Gastrocnemius medialis (tissue), 4 donors: ENCODE data around the gene PRDM2. TPM values are rescaled to one million over a fixed set of nuclear protein-coding genes. Genes with fewer than 3 reads are reported as not detected.

Experiments used
- ATAC-seq, 2 donors: fragments of 150-250 bp; one replicate each; pipeline ENCODE4 v1.9.1; 2016
- DNase-seq, 2 donors: peaks; one replicate each; pipeline ENCODE4 v3.0.0-alpha.2; 2019
- H3K27ac ChIP-seq, 4 donors: fragments of 200-600 bp; sonication (generic); 1 replicate in 1 of 4; 2 replicates in 3 of 4; pipeline ENCODE4 v1.5.1; 2016 to 2018; ENCODE audit warnings: mild to moderate bottlenecking in 2 of 4, moderate library complexity in 1 of 4
- H3K27me3 ChIP-seq, 3 donors: fragments of 200-600 bp; sonication (generic) in 2 of 3; 1 replicate in 1 of 3; 2 replicates in 2 of 3; pipeline versions ENCODE4 v1.5.1 to v1.6.0; 2016 to 2019; ENCODE audit warnings: mild to moderate bottlenecking in 1 of 3, moderate library complexity in 1 of 3
- H3K36me3 ChIP-seq, 2 donors: fragments of 200-600 bp; sonication (generic) in 1 of 2; one replicate each; pipeline ENCODE4 v1.5.1; 2017 to 2018
- H3K4me1 ChIP-seq, 2 donors: fragments of 200-600 bp; sonication (generic) in 1 of 2; one replicate each; pipeline ENCODE4 v1.5.1; 2016 to 2017; ENCODE audit warnings: mild to moderate bottlenecking in 2 of 2
- H3K4me3 ChIP-seq, 4 donors: fragments of 200-600 bp; sonication (generic) in 3 of 4; 1 replicate in 1 of 4; 2 replicates in 3 of 4; pipeline ENCODE4 v1.5.1; 2016 to 2019; ENCODE audit warnings: mild to moderate bottlenecking in 2 of 4
- H3K9me3 ChIP-seq, 3 donors: fragments of 200-600 bp; sonication (generic) in 2 of 3; 1 replicate in 1 of 3; 2 replicates in 2 of 3; pipeline ENCODE4 v1.5.1; 2016 to 2019
- POLR2A ChIP-seq, 2 donors: fragments of 450-650 bp; IDR thresholded peaks; one replicate each; pipeline ENCODE4 v1.6.1; 2017; ENCODE audit warnings: antibody characterized with exemption in 2 of 2, mild to moderate bottlenecking in 2 of 2, moderate library complexity in 2 of 2
- in situ Hi-C, 4 donors: fragments of 200-750 bp; cut with MboI; loops; one replicate each; pipeline versions ENCODE4 v1.15.0 to v1.8.0; 2017; ENCODE audit warnings: low sequenced_read_pairs in 4 of 4
- intact Hi-C: fragments of 100-400 bp; cut with DNase I; formaldehyde crosslinking; loops from one replicate; pipeline ENCODE4 v1.15.1; 2023; ENCODE audit warnings: low total_unique reads
- total RNA-seq, 4 donors: library from RNA; depleted of rRNA; stranded (reverse); fragments of >200 nt; gene quantifications; one replicate each; pipeline versions ENCODE4 v1.1.0 to v1.2.3, GENCODE V29; 2016
- TF ChIP-seq, protein P1 (sequence below), 5 experiments: fragments of 450-650 bp in 3 of 5; fragments of 200-600 bp in 2 of 5; sonication (generic) in 2 of 5; IDR thresholded peaks in 4 of 5; conservative IDR thresholded peaks in 1 of 5; 1 replicate in 4 of 5; 2 replicates in 1 of 5; pipeline ENCODE4 v1.5.1; 2016 to 2019; ENCODE audit warnings: antibody characterized with exemption in 5 of 5, mild to moderate bottlenecking in 3 of 5, moderate library complexity in 3 of 5

Gene PRDM2
- total RNA-seq, 4 donors from 2014 or later, result 24.1 to 38.3 (median 35.6) TPM

DNA sequence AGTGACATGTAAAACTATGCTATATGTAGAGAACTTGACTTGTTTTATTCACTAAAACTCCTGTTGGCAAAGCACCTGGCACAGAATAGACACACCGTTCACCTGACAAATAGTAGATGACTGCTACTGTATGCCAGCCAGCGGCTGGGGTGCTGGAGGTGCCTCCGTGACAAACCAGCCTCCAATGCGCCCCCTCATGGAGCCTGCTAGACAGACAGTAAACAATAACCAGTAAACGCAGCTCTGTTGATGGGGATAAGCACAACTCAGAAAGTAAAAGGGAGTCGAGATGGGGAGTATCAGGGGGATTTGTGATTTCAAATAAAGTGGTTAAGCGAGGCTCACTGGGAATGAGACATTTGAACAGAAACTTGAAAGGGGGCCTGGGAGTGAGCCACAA lies 107.2 kb downstream of the PRDM2 start:
- DNase-seq (no peak), ATAC-seq (no peak)
- no peak overlapping the region for H3K4me3 ChIP-seq
- TF ChIP-seq, protein P1, sequence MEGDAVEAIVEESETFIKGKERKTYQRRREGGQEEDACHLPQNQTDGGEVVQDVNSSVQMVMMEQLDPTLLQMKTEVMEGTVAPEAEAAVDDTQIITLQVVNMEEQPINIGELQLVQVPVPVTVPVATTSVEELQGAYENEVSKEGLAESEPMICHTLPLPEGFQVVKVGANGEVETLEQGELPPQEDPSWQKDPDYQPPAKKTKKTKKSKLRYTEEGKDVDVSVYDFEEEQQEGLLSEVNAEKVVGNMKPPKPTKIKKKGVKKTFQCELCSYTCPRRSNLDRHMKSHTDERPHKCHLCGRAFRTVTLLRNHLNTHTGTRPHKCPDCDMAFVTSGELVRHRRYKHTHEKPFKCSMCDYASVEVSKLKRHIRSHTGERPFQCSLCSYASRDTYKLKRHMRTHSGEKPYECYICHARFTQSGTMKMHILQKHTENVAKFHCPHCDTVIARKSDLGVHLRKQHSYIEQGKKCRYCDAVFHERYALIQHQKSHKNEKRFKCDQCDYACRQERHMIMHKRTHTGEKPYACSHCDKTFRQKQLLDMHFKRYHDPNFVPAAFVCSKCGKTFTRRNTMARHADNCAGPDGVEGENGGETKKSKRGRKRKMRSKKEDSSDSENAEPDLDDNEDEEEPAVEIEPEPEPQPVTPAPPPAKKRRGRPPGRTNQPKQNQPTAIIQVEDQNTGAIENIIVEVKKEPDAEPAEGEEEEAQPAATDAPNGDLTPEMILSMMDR (IDR thresholded peaks at IDR 0.05 in 4 of 5, conservative IDR thresholded peaks at IDR 0.05 in 1 of 5), result no peak
- TF ChIP-seq POLR2A (IDR thresholded peaks at IDR 0.05), result no peak
- intact Hi-C loops (no loop called here), in situ Hi-C loops (loop anchor here in 1 of 4 donors (10.0 kb wide), 1 partner anchor 52 kb away; no protein-coding TSS in a partner anchor)
- H3K9me3 ChIP-seq, result no peaks in the 10 kb centered on the region
- H3K27ac ChIP-seq, result no peak overlapping the region
- peaks cover 0 to 2% of the 10 kb centered on the region in 2 donors for H3K4me1 ChIP-seq
- no peaks in the 10 kb centered on the region for H3K27me3 ChIP-seq
- H3K36me3 ChIP-seq, result peaks cover 0 to 4% of the 10 kb centered on the region in 2 donors

DNA sequence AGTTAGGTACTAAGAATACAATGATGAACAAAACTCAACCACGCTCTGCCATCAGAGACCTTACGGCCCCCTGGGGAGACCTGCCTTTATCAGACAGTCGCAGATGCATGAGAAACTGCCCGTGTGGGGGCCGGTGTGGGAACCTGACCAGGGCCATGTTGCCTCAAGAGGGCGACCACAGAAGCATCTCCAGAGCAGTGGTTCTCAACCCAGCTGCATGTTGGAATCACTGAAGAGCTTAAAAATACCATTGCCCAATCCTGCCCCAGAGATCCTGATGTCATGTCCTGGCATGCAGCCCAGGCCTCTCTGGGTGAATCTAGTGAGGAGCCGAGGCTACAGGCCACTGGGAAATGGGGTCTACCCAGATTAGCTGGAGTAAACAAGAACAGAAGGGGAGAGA lies 108.7 kb downstream of the PRDM2 start:
- Histone ChIP-seq H3K4me1 (peaks cover 0 to 2% of the 10 kb centered on the region in 2 donors), H3K4me3 (no peak overlapping the region), H3K36me3 (peaks cover 0 to 4% of the 10 kb centered on the region in 2 donors), H3K9me3 (no peaks in the 10 kb centered on the region), H3K27me3 (no peaks in the 10 kb centered on the region), H3K27ac (no peak overlapping the region)
- TF ChIP-seq POLR2A (IDR thresholded peaks at IDR 0.05), result no peak
- TF ChIP-seq, protein P1 (IDR thresholded peaks at IDR 0.05 in 4 of 5, conservative IDR thresholded peaks at IDR 0.05 in 1 of 5), result no peak
- DNase-seq, result no peak
- in situ Hi-C loops, result loop anchor here in 1 of 4 donors (10.0 kb wide), 1 partner anchor 54 kb away; no protein-coding TSS in a partner anchor
- intact Hi-C loops, result no loop called here
- ATAC-seq, result no peak

DNA sequence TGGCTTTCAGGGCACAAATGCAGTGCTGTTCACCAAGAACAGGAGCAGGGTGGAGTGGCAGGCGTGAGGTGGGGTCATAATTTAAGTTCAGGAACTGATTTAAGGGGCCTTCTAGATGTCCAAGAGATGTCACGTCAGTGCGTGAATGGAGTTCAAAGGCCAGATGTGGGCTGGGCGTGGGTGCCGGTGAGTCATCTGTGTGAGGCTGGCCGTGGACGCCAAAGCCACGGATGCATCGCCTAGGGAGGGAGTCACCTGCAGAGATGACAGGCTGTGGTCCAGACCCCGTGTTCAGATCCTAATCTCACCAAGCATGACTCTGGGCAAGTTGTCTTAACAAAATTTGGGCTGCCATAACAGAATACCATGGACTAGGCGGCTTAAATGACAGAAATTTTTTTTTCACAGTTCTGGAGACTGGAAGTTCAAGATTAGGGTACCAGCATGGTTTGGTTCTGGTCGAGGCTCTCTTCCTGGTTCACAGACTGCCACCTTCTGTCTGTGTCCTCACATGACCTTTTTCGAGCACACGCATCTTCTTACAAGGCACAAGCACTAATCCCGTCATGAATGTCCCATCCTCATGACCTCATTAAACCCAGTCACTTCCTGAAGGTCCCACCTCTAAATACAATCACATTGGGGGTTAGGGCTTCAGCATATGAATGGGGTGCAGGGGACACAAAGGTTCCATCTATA lies 109.6 kb downstream of the PRDM2 start:
- intact Hi-C loops (no loop called here), in situ Hi-C loops (loop anchor here in 1 of 4 donors (10.0 kb wide), 1 partner anchor 55 kb away; no protein-coding TSS in a partner anchor)
- Histone ChIP-seq H3K36me3 (peaks cover 0 to 3% of the 10 kb centered on the region in 2 donors), H3K9me3 (no peaks in the 10 kb centered on the region), H3K4me3 (no peak overlapping the region), H3K27ac (no peak overlapping the region), H3K4me1 (peaks cover 0 to 2% of the 10 kb centered on the region in 2 donors), H3K27me3 (no peaks in the 10 kb centered on the region)
- TF ChIP-seq POLR2A (IDR thresholded peaks at IDR 0.05), result no peak
- DNase-seq, result no peak
- peak in 1 of 2 donors; percentile 24 for ATAC-seq

DNA sequence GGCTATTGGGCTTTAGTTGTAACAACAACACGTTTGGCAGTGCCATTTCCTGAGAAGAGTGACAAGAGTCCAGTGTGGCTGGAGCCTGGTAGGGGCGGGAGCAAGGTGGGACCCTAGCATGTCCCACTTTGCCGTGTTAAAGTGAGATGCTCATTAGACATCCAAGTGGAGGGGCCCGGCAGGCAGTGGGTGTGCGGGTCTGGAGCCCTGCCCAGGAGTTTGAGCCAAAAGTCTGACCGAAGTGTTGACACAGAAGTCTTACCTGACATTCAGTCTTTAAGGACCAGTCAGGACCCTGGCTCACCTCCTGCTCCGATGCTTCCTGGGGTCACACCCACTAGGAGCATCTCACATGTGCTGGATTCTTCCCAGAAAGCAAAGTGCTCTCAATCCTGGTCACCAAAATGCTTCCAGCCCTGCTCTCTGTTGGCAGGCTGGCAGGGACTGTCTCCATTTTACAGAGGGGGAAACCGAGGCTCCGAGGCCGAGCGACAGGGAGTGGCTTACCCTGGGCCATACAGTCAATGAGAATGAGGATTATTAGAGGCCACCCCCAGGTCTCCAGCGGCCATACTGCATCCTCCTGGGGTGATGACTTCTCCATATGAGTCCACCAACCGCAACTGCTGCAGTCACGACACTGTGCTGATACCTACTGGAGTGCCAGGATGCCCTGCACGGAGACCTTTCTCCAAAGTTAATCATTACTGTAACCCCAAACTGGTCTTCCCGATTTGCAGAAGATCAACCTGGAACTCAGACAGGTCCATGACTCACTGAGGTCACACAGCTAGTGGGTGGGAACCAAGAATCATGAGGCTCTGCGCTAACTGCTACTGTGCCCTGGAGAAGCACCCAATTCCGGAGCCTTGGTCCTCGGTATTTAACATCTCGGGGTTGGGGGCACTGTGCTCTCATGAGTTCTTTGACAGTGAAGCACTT lies 112.7 kb downstream of the PRDM2 start:
- H3K4me3 ChIP-seq, result no peak overlapping the region
- in situ Hi-C loops, result no loop called here
- TF ChIP-seq, protein P1 (IDR thresholded peaks at IDR 0.05 in 4 of 5, conservative IDR thresholded peaks at IDR 0.05 in 1 of 5), result no peak
- no peak for TF ChIP-seq POLR2A (IDR thresholded peaks at IDR 0.05)
- H3K27ac ChIP-seq, result no peak overlapping the region
- intact Hi-C loops, result no loop called here
- ATAC-seq (no peak), DNase-seq (no peak)
- H3K36me3 ChIP-seq, result peaks cover 0 to 16% of the 10 kb centered on the region in 2 donors
- peaks cover 2 to 5% of the 10 kb centered on the region in 2 donors for H3K4me1 ChIP-seq
- H3K9me3 ChIP-seq, result no peaks in the 10 kb centered on the region
- H3K27me3 ChIP-seq, result no peaks in the 10 kb centered on the region
